GM12874 (cell line): Measurements from ENCODE around the gene SAFB.

Experiments used
- CTCF ChIP-seq: IDR thresholded peaks from 2 replicates; pipeline ENCODE4 v1.5.1; 2011; ENCODE audit warnings: low read depth, mild to moderate bottlenecking, control low read depth, low read length, moderate library complexity; ENCODE audit not compliant: insufficient read depth

SAFB gene

GRCh38 chr19:5612891-5613865 lies 9.7 kb upstream of the SAFB start:
- no peak for TF ChIP-seq CTCF

GRCh38 chr19:5615756-5616327 lies 7.0 kb upstream of the SAFB start:
- no peak for TF ChIP-seq CTCF

- TF ChIP-seq CTCF = no peak
These were observed 5.8 kb upstream of the SAFB start for GRCh38 chr19:5617080-5617479.

- TF ChIP-seq CTCF = no peak
These were observed 4.3 kb upstream of the SAFB start for GRCh38 chr19:5618591-5618990.

GRCh38 chr19:5619946-5620345 lies 2.9 kb upstream of the SAFB start:
- no peak for TF ChIP-seq CTCF

- TF ChIP-seq CTCF = no peak
These were observed 1.5 kb upstream of the SAFB start for GRCh38 chr19:5621311-5621944.

- TF ChIP-seq CTCF = no peak
These were observed 878 bp upstream of the SAFB start for GRCh38 chr19:5621945-5622464.
